Fibroblast of pulmonary artery (primary cell): Measurements from ENCODE around the gene ZC3H7A.

Source experiments
- DNase-seq: peaks from one replicate; pipeline ENCODE4 v3.0.0-alpha.2; 2010; ENCODE audit warnings: low read depth
- H3K4me3 ChIP-seq: replicated peaks from 2 replicates; pipeline ENCODE4 v1.5.1; 2011; ENCODE audit warnings: low read depth, mild to moderate bottlenecking, control low read depth, low read length, moderate library complexity
- CTCF ChIP-seq: IDR thresholded peaks from 2 replicates; pipeline ENCODE4 v1.5.1; 2011; ENCODE audit warnings: mild to moderate bottlenecking, control low read depth, low read length, inconsistent platforms; ENCODE audit errors: missing control alignments

Gene ZC3H7A

GRCh38 chr16:11725457-11725856, 71.6 kb downstream of the ZC3H7A start:
- DNase-seq = no peak
- no peak overlapping the region for H3K4me3 ChIP-seq
- no peak for TF ChIP-seq CTCF

- no peak for TF ChIP-seq CTCF
- no peak overlapping the region for H3K4me3 ChIP-seq
- DNase-seq = no peak
These were observed 74.6 kb downstream of the ZC3H7A start for GRCh38 chr16:11722468-11722808.

DNA sequence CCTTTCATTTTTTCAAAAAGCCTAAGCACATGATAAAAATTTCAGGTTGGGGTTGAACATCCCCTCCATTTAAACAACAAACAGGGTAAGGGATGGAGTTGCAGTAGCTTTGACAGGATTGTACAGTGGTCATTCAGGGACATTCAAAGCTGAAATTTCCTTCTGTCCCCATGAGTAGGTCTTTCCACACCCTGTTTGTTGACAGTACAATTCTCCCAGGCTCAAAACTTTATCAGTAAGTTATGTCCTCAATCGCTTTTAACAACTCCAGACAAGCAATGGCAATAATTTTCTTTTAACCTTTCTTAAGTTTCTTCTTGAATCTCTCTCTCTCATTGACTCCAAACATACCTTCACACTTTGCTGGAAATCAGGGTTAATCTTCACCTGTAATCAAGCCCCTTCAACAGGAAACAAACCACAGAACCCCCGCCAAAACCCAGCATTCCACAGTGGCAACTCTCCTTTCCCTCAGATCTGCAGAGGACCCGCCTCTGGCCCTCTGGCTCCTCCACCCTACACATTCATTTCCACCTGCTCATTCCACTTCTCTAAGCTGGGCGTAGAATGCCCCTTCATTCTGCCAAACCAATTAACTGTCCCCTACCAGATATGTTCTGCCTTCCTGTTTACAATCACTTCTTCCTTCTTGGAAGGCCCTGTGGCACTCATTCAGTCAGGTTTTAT, 75.1 kb downstream of the ZC3H7A start:
- no peak for TF ChIP-seq CTCF
- no peak overlapping the region for H3K4me3 ChIP-seq
- no peak for DNase-seq

DNA sequence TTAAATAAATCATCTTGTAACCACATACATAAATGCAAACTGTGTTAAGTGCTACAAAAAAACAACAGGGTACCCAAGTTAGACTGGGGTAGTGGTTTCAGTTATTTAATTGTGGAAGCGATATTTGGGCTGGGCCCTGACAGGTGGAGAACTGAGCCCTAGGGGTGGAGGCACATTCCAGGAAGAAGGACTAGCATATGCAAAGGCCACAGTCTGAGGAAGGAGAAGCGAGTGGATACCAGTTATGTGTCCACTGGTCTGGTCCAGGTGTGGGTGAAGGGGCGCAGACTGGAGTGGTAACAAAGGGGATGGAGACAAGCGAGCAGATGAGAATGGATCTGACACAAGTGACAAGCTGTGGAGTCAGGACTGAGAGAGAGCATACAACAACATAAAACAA, 77.3 kb downstream of the ZC3H7A start:
- no peak overlapping the region for H3K4me3 ChIP-seq
- no peak for DNase-seq
- no peak for TF ChIP-seq CTCF

DNA sequence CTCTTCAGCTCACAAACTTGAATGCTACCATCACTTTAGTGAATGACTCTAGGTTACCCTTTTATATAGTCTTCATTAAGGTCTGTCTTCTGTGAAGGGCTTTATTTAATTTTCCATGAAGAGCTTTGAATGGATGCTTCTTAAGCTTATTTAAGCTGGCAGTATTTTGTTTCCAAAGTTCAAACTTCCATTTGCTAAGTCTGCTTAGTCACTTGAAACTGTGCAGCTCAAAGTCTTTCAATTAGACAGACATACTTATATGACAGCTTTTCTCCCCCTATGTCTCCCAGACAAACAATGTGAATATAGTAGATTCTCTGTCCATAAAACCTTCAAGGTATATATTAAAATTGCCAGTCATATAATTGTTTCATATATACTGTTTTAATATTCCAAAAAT, 77.9 kb downstream of the ZC3H7A start:
- no peak overlapping the region for H3K4me3 ChIP-seq
- no peak for TF ChIP-seq CTCF
- no peak for DNase-seq

DNA sequence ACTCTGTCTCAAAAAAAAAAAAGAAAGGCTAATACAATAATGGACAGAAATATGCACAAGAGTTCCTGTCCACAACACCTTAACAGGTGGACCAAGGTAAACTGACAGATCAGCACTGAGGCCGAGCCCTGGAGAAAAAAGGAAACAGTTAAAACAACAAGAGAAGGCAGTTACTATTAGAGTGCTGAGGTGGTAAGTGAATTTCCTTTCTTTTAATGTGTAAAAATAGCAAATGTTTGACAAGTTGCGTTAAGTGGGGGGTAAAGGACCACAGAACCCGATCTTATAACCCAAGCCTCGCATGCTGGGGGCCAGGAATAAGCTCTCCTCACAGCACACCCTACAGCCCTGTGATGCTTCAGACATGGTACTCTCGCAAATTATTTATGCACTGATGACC, 79.2 kb downstream of the ZC3H7A start:
- no peak for TF ChIP-seq CTCF
- no peak for DNase-seq

GRCh38 chr16:11716336-11716735, 80.7 kb downstream of the ZC3H7A start:
- no peak for TF ChIP-seq CTCF
- H3K4me3 ChIP-seq = no peak overlapping the region
- no peak for DNase-seq

More for the DNA sequence above, 79.2 kb downstream of the ZC3H7A start:
- H3K4me3 ChIP-seq = no peak overlapping the region
